Measurements from ENCODE around the gene RAD51B.

The RAD51B gene

GRCh38 chr14:68766299-68767247, 947.0 kb downstream of the RAD51B start:
- Histone ChIP-seq H3K27me3 (ENCODE audit: insufficient read depth, poor library complexity, severe bottlenecking) (no peaks in the 10 kb centered on the region), H3K4me3 (replicated peaks; ENCODE audit: insufficient read depth, low read length) (no peak overlapping the region), H3K27ac (replicated peaks) (no peak overlapping the region)
- DNase-seq (ENCODE audit: low read depth in 1 of 2, low spot score in 1 of 2): no peak
- no peak for TF ChIP-seq SPI1 (IDR thresholded peaks at IDR 0.05; ENCODE audit: borderline replicate concordance, low read depth)
- TF ChIP-seq POLR2AphosphoS5 (IDR thresholded peaks at IDR 0.05; ENCODE audit: low read depth): no peak
- TF ChIP-seq GABPA (IDR thresholded peaks at IDR 0.05; ENCODE audit: low read depth): no peak
- TF ChIP-seq, protein P1, sequence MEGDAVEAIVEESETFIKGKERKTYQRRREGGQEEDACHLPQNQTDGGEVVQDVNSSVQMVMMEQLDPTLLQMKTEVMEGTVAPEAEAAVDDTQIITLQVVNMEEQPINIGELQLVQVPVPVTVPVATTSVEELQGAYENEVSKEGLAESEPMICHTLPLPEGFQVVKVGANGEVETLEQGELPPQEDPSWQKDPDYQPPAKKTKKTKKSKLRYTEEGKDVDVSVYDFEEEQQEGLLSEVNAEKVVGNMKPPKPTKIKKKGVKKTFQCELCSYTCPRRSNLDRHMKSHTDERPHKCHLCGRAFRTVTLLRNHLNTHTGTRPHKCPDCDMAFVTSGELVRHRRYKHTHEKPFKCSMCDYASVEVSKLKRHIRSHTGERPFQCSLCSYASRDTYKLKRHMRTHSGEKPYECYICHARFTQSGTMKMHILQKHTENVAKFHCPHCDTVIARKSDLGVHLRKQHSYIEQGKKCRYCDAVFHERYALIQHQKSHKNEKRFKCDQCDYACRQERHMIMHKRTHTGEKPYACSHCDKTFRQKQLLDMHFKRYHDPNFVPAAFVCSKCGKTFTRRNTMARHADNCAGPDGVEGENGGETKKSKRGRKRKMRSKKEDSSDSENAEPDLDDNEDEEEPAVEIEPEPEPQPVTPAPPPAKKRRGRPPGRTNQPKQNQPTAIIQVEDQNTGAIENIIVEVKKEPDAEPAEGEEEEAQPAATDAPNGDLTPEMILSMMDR (IDR thresholded peaks at IDR 0.05; ENCODE audit: insufficient read depth, low read length): no peak
- TF ChIP-seq, protein P2, sequence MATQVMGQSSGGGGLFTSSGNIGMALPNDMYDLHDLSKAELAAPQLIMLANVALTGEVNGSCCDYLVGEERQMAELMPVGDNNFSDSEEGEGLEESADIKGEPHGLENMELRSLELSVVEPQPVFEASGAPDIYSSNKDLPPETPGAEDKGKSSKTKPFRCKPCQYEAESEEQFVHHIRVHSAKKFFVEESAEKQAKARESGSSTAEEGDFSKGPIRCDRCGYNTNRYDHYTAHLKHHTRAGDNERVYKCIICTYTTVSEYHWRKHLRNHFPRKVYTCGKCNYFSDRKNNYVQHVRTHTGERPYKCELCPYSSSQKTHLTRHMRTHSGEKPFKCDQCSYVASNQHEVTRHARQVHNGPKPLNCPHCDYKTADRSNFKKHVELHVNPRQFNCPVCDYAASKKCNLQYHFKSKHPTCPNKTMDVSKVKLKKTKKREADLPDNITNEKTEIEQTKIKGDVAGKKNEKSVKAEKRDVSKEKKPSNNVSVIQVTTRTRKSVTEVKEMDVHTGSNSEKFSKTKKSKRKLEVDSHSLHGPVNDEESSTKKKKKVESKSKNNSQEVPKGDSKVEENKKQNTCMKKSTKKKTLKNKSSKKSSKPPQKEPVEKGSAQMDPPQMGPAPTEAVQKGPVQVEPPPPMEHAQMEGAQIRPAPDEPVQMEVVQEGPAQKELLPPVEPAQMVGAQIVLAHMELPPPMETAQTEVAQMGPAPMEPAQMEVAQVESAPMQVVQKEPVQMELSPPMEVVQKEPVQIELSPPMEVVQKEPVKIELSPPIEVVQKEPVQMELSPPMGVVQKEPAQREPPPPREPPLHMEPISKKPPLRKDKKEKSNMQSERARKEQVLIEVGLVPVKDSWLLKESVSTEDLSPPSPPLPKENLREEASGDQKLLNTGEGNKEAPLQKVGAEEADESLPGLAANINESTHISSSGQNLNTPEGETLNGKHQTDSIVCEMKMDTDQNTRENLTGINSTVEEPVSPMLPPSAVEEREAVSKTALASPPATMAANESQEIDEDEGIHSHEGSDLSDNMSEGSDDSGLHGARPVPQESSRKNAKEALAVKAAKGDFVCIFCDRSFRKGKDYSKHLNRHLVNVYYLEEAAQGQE (IDR thresholded peaks at IDR 0.05; ENCODE audit: insufficient replicate concordance, low read depth): no peak

DNA sequence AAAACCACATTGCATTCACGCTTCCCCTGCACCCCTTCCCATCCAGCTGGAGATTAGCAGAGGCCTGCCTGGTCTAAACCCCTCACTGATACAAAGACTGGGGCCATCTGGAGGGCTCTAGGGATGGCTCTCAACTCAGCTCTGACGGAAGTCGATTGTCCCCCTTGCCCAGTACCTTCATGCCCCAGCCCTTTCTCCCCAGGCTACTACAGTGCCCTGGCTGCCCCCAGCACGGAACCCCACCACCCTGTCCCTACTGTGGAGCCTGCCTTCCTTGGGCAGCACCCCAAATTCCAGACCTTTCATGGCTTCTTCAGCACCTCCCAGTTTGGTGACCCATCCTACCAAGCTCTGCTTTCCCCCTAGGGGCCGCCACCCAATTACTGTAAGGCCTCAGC, 947.7 kb downstream of the RAD51B start:
- no peaks in the 10 kb centered on the region for H3K27me3 ChIP-seq (ENCODE audit: insufficient read depth, poor library complexity, severe bottlenecking)
- no peak overlapping the region for H3K27ac ChIP-seq (replicated peaks)
- no peak for TF ChIP-seq SPI1 (IDR thresholded peaks at IDR 0.05; ENCODE audit: borderline replicate concordance, low read depth)
- TF ChIP-seq, protein P2 (IDR thresholded peaks at IDR 0.05; ENCODE audit: insufficient replicate concordance, low read depth): no peak
- no peak for TF ChIP-seq GABPA (IDR thresholded peaks at IDR 0.05; ENCODE audit: low read depth)
- no peak overlapping the region for H3K4me3 ChIP-seq (replicated peaks; ENCODE audit: insufficient read depth, low read length)
- DNase-seq (ENCODE audit: low read depth in 1 of 2, low spot score in 1 of 2): no peak

DNA sequence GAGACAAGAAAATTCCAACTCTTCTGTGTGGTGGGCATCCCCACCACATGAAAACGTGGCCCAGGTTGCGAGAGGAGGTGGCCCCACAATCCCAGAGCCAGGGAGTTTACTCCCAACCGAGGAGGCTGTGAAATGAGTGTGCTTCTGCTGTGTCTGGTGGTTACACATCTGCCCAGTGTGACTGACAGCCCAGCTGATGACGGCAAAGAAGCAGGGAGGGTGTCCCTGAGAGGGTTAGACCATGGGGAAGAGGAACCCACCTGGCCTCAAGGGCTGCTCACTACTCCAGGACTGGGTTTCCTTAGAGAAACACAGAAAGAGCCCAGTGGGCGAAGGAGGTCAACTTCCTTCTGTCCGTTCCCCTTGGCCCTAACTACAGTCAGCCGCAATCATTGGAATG, 948.7 kb downstream of the RAD51B start:
- TF ChIP-seq GABPA (IDR thresholded peaks at IDR 0.05; ENCODE audit: low read depth): no peak
- no peak for TF ChIP-seq POLR2AphosphoS5 (IDR thresholded peaks at IDR 0.05; ENCODE audit: low read depth)
- TF ChIP-seq, protein P2 (IDR thresholded peaks at IDR 0.05; ENCODE audit: insufficient replicate concordance, low read depth): no peak
- no peak for TF ChIP-seq SPI1 (IDR thresholded peaks at IDR 0.05; ENCODE audit: borderline replicate concordance, low read depth)
- TF ChIP-seq, protein P1 (IDR thresholded peaks at IDR 0.05; ENCODE audit: insufficient read depth, low read length): no peak
- Histone ChIP-seq H3K27ac (replicated peaks) (no peak overlapping the region), H3K4me3 (replicated peaks; ENCODE audit: insufficient read depth, low read length) (no peak overlapping the region), H3K27me3 (ENCODE audit: insufficient read depth, poor library complexity, severe bottlenecking) (no peaks in the 10 kb centered on the region)
- no peak for DNase-seq (ENCODE audit: low read depth in 1 of 2, low spot score in 1 of 2)

Data from HL-60 (cell line).